HG03575 (cell line): Measurements from ENCODE around the gene SLC7A6.

ENCODE experiments used
- ATAC-seq: cut with Tn5 transposase; IDR thresholded peaks from one replicate; pipeline ENCODE4 v1.9.1; 2021; ENCODE audit not compliant: unreplicated experiment, insufficient number of reproducible peaks, low FRiP score; ENCODE audit errors: extremely low read depth

SLC7A6 gene

DNA sequence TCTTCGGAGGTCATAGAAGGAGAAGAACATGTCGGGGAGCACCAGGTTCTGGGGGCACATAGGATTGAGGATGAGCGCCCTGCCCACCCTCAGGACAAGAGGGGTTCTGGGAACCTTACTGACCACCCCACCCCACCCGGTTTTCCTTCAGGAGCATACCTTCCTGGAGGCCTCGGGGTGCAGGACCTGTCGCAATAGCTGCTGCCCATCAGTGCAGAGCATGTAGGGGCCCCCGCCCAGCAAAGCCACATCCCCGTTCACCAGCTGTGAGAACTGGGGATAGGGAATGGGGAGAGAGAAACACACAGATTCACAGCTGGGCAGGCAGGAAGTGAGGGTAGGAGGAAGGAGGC lies 30.5 kb upstream of the SLC7A6 start:
- no peak for ATAC-seq

DNA sequence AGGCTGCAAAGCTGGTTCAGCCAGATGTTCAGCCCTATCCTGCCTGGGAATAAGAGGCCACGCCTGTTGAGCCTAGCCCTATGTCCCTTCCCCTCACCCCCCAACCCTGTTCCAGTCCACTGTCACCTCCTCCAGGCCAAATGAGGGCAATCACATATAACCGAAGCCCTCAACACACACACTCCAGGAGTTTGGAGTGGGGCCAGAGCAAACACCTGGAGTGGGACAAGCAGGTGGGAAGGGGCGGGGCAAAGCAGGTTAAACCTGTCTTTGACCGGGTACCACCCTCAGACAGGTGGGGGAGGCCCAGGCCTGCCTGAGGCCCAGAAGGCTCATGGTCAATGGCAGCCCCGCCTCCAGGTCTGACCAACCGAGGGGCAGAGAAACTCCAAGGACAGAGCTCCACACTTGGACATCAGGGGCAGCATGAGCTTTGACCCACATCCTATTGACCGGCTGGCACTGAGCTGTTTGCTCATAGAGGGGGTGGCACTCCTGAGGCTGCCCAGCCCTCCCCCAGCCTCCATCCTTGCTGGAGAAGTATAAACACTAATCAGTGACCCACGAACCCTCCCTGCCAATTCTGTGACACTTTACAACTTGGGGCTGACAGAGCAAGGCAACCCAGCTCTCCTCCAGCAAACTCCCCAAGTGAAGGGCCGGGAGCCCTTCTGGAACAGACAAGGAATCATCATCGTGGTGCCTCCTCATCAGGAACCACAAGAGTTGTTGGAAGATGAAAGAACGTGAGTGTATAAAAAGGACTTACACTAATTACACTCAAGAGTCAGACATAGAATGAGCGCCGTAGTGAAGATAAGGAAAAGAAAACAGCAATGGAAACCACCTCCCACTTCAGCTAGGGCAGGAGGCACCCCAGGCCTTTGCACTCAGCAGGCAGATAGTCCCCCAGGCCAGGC lies 29.9 kb upstream of the SLC7A6 start:
- no peak for ATAC-seq

DNA sequence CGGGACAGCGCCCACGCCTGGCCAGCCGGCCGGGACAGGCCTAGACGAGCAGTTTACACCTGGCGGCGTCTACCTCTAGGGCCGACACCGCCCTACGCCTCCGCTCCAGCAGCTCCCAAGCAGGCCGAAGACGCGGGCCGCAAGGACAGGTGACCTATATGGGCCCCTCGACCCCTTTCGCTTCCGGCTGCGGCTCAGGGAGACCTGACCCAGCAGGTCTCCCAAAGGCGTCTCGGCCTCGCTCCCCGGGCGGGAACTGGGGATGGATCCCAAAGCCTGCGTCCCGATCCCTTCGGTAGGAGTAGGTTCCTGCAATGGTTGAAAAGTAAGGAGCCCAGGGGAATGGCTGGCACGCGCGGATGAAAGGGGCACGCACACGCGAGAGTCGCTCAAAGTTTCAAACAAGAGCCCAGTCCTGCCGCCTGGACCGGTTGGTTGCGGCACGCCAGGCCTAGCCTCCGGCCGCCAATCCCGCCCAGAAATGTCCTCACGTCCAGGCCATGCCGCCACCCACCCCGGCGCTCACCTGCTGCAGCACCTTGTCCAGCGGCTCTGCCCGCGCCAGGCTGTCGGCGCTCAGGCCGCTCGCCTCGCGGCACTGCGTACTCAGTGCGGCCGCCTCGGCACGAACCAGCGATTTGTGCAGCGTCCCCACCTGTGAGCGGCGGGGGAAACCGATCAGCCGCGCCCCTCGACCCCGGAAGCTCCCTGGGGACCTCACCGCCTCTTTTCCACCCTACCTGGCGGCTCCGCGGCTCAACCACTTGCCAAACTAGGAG lies 29.0 kb upstream of the SLC7A6 start:
- no peak for ATAC-seq

DNA sequence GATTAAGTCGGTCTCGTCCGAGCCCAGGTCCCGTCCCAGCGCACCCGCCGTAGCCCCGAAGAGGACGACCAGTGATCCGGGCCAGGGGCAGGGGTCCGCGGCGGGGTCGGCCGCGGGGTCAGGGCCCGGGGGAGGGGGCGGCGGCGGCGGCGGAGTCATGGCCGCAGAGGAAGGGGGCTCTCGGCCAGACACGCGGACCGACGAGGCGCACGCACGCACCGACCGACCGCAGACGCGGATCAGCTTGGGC lies 28.5 kb upstream of the SLC7A6 start, which contains the start of gene ESRP2:
Gene ESRP2, minus strand, starts transcription at position 241 of the 250 bp plus-strand sequence. Its CDS starts 82 bp downstream, at position 159.
- ATAC-seq, result no peak

DNA sequence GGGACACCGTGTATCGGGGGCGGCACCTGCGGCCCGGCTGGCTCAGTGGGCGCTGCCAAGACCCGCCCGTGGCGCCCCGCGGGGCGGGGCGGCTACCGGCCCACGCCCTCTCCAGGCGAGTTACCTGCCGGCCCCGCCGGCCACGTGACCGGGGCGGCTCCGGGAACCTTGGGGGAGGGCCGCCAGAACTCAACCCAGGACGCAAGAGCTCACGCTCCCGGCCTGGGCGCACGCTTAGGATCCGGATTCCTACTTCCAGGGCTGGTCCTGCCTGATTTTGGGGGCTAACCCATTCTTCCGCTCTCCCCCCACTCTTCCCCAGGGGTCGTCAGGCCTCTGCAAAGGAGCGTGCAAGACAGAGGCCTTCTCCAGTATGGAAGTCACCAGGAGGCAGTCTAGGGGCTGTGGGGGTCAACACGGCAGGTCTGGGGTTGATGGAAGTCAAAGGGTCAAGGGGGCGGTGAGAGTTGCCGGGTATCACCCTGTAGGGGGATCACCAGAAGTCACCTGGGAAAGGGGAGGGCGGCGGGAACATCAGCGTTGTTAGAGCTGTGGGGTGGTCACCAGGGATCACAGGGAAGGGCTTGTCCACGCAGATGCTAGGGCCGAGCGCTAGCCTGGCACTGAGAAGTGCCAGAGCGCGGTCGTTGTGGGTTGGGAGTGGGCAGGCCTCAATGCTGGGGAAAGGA lies 28.0 kb upstream of the SLC7A6 start:
- no peak for ATAC-seq

DNA sequence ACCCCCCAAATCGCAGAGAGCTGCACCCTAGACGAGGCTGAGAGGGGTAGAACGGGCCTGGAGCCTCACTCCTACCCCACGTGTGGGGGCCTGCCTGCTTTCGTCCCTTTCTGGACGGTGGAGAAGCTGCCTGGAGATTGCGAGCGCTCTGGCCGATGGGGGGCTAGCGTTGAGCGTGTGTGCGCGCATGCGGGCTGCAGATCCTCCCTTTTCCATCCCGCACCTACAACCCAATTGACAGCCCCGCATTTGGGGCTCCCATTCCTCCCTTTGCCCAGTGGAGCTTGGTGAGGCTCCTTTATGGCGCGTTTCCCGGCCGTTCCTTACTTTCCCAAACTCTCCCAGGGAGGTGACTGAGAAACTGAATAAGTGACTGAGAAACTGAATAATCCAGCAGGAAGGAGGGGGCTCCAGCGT lies 27.5 kb upstream of the SLC7A6 start:
- no peak for ATAC-seq

DNA sequence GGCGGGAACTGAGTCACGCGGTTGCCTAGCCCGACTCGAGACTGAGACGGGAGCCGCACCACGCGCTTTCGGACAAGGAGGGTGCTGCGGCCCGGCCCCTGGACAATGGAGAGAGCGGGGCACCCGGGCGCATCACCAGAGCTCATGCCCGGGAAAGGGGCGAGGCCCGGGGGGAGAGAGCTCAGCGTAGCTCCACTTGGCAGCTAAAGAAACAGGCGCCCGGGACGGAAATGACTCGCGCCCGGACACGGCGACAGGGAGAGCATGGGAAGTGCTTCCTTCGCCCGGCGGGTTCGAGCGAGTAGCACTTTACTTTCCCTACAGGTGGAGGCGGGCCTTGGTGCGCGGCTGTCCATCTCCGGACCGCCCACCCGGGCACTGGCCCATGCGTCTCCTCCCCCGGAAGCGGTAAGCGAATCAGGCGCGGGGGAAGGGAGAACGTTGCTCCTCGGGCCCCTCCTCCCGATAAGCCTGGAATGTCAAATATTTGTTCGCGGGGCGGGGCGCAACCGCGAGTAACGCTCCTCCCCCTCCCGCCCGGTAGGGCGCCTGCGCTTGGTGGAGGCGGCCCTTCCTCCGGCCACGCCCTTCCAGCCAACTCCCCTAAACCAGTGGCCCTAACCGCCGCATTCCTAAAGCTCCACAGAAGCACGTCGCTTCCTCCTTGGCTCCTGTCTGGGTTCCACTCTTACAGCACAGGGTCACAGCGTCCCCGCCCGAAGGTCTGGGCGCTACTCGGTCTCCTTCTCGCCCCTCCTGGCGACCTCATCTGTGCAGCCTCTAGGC lies 26.9 kb upstream of the SLC7A6 start:
- ATAC-seq, result no peak

DNA sequence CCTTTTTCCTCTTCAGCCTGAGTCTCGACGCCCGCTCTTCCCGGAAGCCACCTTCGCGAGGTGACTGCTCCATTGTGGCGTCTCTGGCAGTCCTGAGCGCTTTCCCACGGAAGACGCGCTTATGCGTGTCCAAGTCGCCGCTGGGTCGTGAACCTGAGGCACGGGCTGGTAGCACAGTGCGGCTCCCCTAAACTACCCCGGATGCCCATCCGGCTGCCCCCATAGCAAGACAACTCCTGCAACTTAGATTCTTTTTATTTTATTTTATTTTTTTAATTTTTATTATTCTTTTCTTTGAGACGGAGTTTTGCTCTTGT lies 26.3 kb upstream of the SLC7A6 start:
- ATAC-seq, result no peak

DNA sequence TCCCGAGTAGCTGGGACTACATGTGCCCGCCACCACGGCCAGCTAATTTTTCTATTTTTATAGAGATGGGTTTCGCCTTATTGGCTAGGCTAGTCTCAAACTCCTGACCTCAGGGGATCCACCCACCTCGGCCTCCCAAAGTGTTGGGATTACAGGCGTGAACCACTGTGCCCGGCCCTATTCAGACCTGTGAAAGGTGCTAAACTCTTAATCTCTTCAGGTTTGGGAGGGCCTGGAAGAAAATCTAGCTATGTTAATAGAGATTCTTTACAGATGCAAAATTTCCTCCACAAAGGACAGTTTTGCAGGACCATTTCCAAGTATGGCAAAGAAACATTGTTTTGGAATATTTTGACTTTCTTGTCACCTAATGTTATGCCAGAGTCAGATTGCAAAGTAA lies 22.2 kb upstream of the SLC7A6 start:
- ATAC-seq, result no peak

DNA sequence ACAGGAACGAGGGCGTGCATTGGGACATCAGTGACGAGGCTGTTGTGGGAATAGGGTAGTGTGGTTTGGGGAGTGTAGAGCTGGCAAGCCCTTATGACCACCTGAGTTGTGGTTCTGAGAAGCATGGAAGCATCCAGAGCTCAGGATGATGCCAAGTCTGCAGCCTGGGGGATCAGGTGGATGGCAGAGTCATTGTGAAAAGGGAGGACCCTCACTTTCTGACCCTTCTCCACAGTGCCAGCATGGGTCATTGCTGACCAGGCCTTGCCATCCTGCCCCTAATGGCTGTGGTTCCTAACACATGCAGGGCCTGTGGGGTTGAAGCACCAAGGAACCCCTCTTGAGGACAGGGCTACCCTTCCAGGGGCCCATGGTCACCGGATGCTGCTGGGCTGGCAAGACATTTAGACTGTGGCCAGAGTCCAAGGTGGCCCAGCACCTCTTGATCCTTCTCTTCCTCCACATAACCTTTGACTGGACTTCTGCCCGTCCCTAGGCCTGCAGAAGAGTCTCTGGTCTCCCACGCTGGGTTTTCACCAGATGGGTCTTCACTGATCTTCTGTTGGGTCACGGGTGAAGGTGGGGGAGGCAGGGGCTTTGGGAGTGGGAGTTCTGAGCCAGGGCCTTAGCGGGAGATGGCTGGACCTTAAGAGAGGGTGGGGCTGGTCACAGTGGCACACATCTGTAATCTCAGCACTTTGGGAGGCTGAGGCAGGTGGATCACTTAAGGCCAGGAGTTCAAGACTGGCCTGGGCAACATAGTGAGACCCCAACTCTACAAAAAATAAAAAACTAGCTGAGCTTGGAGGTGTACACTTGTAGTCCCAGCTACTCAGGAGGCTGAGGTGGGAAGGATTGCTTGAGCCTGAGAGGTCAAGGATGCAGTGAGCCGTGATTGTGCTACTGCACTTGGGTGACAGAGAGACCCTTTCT lies 21.1 kb upstream of the SLC7A6 start:
- ATAC-seq, result no peak

DNA sequence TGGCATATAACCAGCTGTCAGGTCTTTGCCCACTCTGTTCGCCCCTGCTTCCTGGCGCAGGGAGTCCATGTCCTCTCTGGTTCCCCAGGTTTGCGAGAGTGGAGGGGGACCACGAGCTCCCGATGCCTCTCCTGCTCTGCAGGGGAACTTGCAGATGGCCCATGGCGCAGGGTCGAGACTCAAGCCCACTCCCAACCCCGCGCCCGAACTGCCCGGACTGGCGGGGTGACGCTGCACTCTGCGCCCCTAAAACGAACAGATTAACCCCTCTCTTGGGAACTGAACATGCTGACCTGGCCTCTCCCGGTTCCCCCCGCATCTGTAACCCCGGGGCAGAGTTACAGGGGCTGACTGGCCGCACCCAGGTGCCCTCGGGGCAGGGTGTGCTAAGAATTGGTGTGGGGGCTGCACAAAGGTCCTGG lies 19.8 kb upstream of the SLC7A6 start:
- no peak for ATAC-seq

DNA sequence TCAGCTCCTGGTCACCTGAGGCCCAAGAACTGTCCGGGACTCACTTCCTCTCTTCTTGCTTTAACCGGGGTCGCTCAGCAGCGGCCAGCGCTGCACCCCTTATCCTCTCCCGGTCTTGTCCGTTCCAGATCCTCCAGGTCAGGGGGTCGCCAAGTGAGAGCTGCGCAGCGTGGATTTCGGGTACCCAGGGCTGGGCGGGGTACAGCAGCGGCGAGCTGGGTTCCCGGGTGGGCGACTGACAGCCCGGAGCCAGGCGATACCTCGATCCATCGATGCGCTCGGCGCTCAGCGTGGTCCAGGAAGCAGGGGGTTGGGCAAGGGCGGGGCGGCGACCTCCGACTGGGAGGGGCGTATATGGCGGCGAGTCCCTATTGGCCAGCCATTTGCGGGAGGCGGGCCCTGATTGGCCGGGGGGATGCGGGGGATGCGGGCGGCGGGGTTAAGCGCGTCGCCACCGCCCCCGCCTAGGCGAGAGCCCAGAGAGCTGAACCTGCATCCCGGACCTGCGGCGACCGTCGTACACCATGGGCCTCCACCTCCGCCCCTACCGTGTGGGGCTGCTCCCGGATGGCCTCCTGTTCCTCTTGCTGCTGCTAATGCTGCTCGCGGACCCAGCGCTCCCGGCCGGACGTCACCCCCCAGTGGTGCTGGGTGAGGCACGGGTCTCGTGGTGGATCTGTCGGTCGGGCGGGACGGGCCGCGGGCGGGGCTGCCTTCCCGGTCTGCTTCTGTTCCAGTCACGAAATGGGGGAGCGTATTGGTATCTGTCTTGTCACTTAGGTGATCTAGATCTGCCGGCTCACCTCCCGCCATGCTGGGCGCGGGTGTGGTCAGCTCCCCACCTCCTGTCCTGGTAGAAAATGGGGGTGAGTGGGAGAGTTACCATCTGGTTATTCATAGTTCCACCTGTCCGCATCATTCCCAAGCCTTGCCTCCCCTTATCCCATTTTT lies 19.1 kb upstream of the SLC7A6 start, which contains the start of gene PLA2G15:
Gene PLA2G15, plus strand, starts transcription at position 471 of the 951 bp plus-strand sequence. Its CDS starts 54 bp downstream, at position 525.
- ATAC-seq, result no peak

DNA sequence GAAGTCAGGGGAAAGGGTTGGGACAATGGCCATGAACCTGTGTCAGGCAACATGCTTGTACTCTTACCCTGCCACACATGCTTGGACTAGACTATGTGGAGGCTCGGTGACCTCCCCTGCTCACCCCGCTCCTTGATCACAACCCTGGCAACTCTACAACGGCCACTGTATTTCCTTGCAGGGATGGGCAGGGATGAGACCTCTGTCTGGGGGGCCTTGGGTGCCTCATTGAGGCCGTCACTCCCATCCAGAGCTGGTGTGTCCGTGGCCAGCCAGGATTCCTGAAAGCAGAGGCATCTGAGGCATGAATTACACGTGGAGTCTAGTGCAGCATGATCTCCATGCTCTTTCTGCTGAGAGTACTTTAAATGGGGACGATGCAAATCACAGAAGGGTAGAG lies 18.2 kb upstream of the SLC7A6 start:
- ATAC-seq, result no peak

DNA sequence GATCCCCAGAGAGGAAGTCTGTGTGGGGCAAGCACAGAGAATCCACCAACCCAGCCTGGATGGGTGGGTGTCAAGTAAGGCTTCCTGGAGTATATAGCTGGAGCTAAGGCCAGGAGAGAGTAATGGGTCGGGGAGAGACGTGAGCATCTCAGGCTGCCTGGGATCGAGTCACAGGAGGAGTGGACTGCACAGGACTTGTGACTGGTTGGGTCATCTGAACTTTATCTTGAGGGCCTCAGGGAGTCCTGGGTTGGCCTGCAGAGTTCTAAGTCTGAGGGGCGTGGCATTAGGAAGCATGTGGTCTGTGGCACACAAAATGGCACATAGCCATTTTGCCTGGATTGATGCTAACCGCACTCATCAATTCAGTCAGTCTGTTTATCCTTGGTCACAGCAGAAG lies 17.7 kb upstream of the SLC7A6 start:
- no peak for ATAC-seq

DNA sequence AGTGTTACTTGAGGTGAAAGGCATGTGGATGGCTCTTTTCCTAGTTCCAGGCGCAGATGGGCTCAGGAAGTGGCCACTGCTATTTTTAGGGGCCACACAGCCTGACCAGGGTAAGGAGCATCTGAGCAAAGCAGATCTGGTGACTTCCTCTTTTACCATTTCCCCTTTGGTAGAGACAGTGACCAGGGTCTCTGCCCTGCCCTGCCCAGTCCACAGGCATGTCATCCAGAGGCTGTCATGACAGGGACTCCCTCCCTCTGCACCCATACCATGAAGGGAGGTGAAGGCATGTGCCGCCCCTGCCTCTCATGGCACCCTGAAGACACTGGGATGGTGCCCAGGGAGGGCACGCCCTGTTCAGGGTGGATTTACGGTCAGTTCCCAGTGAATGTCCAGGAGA lies 16.9 kb upstream of the SLC7A6 start:
- ATAC-seq, result no peak

DNA sequence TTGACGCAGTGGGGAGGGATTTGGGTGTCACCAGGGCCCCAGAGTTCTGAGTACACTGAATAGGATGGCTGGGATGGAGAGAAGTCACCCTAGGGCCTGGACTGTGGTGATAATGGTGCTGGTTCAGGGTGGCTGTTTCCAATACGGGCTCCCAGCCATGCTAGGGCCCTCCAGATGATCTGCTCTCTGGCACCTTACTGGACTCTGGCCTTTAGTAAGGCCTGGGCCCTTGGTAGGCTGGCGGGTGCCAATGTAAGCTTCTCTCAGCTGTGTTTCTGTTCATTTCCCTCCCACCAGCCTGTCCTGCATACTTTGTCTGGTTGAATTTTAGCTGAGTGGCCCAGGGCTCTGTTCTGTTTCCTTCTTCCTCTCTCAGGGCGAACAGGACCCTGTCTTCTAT lies 16.4 kb upstream of the SLC7A6 start:
- no peak for ATAC-seq

DNA sequence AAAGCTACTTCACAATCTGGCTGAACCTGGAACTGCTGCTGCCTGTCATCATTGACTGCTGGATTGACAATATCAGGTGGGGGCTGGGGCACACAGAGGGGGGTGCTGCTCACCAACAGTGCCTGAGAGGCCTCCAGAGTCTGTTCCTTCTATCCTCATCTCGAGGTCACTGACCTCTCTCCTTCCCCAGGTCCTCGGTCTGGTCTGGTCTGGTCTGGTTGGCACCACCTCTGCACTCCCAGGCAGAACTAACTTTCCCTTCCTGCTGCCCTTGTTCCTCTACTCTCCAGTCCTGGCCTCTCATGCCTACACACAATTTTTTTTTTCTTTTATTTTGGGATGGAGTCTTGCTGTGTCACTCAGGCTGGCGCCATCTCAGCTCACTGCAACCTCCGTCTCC lies 15.0 kb upstream of the SLC7A6 start:
- ATAC-seq, result no peak
